HUDEP-2 (cell line): Measurements from ENCODE around the gene SLC6A4.
"Not testable (repeated sequence)": the region's sequence is repeated elsewhere in the genome, so short reads cannot be mapped to it uniquely, and the experiment has no call there.

Source experiments
- DNase-seq, 76 experiments: peaks; one replicate each; lab custom pipeline; 2025; ENCODE audit not compliant: unreplicated experiment in 76 of 76; lab: John Stamatoyannopoulos, UW

SLC6A4 gene

DNA sequence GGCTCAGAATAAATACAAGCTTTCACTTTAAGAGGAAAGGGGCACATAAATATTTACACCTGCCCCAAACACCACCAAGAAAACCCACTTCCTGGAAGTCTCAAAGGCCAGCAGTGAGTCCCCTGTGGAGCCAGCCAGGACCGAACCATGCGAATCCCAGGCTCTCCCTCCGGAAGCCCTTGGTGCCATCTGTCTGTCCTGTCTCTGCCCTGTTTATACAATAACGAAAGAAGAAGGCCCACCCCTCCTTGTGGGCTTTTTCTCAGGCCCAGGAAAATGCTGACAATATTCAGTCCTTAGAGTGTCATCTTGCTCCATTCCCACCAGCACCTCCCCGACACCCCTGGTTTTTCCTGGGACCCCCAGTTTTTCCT, 3.6 kb upstream of the SLC6A4 start:
- no peak for DNase-seq

DNA sequence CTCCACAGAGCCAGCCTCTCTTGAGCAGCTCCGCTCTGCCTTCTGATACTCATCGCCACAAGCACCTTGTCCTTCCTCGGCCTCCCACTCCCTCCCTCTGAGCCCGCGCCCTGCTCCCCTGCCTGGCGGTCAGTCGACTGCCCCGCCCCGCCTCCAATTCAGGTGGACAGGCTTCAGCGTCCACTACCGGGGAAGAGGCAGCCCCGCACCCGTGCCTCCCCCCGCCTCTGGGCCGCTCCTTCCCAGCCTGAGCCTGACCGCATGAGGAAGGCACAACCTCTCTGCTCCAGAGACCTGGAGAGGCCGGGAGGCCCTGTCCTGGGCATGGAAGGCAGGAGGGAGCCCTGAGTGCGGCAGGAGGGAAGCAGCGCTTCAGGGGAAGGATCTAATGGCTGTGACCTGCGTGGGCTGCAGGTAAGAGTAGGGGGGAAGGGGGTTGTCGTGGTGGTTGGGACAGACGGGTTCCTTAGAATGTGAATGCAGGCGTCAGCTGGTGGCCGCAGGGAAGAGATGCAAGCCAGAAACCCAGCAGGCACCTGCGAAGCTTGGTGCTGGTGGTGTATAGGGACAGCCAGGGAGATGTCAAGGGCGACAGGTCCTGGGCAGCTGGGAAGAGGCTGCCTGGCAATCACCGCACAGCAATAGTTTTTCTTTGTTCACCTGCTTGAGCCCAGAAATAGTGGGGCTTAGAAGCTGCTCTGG, 3.0 kb upstream of the SLC6A4 start:
- DNase-seq: no peak

DNA sequence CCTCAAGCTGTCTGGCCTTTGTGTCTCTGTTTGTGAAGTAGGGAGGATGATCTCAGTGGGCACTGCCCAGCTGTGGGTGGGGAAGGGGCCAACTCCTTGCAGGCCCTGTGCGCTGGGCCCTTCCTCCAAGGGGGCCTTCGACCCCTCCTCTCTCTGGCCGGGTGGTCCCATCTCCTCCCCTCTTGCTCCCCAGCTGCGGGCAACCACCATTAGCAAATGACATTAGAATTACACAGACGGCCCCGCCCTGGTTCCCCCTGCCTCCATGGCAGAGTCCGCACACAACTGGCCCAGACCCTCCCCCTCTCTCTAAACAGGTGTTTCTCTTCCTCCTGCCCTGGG, 2.5 kb upstream of the SLC6A4 start:
- DNase-seq: no peak

DNA sequence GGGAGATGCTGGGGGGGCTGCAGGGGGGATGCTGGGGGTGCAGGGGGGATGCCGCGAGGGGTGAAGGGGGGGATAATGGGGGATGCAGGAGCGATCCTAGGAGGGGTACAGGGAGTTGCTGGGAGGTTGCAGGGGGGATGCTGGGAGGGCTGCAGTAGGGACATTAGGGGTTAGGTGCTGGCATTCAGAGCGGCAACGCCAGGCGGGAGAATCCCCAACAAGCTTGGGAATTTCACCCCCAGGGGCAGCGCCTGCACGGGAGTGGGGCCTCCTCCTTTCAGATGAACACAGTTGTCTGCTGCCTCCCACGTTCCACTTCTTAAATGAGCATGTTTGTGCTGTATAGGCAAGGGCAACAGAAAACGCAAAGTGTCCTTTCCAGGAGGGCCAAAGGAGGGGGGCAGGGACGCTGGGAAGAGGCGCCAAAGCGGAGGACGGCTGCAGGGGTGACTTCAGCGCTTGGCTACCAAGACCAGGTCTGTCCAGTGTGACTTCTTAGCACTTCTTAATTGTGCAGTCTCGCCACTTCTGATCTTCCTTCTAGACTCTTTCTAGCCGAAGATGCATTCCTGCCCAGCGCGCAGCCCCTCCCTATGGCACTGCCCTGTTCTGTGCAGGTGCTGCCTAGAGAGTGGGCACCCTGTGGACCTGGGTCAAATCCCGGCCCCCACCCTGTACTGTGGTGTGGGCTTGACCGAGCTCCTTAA, 2.0 kb upstream of the SLC6A4 start:
- no peak for DNase-seq

DNA sequence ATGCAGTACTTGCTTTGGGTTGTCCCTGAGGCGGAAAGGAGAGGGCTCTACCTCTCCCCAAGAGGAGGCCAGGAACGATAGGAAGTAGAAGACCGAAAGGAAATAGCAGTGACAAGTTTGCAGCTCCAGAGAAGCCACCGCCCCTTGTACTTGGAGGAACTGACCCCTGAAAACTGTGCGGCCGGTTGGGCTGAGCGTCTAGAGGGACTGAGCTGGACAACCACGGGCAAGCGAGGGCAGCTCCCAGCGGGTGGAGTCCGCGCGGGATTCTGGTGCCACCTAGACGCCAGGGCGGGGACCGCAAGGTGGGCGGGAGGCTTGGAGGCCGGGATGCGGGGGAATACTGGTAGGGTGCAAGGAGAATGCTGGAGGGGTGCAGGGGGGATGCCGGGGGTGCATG, 1.3 kb upstream of the SLC6A4 start:
- peak in 14 of 76 experiments; percentile 3 to 38 (median 14) for DNase-seq

DNA sequence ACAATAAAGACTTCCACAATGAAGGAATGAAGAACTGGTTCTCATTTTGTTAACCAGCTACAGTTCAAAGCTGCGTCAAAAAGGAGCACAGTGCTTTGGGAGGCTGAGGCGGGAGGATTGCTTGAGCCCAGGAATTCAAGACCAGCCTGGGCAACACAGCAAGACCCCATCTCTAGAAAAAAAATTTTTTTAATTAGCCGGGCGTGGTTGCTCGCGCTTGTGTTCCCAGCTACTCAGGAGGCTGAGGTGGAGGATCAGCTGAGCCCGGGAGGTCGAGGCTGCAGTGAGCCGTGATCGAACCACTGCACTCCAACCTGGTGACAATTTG, 764 bp upstream of the SLC6A4 start:
- DNase-seq: no peak

DNA sequence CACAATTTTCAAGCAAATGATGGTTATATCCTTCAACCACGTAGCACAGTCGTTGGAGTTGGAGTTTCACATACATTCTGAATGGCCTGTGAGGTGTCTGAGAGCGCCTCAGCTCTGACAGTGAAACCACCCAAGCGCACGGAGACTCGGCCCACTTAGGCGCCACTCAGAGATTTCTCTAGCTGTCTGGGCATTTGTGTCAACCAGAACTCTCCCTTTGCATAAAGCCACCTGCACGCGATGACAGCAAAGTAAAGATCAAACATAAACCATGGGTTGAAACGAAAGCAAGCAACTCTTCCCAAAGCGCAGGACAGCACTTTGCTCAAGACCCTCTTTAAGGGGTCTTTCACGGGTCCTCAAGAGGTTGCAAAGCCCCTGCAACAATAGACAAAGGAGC, 533 bp downstream of the SLC6A4 start:
- no peak for DNase-seq

DNA sequence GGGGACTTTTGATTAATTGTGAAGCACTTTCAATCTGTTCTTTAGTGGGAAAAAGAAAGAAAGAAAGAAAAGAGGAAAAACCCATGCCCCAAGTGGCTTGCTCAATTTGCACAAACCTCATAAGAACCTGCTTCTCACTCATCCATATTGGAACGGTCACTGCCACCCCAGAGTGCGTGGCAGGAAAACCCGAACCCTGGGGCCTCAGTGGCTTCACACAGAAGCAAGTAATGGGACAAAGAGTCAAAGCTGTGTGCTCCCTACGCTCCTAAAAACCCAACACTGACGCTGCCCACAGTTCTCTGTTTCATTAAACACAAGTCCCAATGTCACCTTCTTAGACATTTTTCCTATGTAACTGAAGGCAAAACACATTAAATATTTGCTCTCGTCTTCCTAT, 1.2 kb downstream of the SLC6A4 start:
- no peak for DNase-seq

DNA sequence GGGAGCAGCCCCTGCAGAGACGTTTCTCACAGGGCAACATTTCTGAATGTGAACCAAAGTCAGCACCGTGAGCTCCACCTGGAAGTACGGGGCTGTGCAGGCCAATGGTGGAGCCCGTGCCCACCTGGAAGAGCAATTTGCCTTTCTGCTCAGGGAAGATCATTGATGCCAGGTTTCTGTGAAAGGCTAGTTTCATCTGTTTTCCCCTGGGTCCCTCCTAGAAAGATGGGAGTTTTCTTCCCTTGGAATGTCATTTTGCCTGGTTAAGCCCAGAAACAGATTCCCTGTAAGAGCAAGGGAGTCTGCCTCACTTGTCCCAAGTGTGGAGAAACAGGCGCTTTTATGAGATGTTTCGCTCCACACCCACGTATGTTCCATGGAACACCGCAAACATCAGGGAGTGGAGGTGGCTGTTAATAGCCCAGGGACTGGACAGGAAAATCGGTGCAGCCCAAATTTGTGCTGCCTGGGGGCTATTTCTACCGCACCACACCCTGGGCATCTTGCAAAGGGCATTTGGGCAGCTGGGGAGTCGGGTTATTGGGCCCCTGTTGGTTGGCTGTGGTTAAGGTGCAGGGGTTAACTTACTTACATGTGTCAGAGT, 2.6 kb downstream of the SLC6A4 start:
- no peak for DNase-seq

DNA sequence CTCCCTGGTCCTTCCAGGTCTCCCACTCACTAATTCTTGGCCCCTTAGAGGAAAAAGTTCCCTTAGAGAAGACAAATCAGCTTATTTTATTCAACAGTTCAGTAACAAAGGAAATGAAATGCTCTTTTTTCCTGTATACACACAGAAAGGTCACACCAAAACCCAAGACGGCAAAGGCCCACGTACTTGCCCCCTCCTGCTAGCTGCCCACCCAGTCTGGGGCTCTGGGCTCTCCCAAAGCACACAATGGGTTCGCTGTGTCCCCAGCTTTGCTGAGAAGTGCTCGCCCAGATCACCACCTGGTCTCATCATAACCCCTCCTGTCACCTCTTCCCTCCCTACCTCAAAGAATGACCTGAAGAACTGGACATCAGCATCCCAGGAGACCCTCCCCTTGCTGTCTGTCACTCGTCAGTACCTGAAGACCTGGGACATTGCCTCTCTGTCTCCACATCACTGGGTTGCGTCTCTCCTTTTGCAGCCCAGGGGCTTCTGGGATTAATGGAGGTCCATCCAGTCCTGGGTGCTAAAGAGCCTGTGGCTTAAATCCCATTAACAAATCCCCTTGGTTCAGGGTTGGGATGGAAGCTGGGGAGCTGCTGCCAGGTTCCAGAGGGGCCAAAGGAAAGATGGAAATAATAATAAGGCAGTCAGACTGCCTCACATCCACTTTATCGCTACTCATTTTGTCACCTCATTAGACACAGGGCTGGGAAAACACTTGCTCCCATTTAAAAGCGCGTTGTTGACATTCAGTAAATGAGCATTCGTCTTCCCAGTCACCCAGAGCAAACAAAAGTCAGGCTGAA, 3.3 kb downstream of the SLC6A4 start:
- DNase-seq: no peak

DNA sequence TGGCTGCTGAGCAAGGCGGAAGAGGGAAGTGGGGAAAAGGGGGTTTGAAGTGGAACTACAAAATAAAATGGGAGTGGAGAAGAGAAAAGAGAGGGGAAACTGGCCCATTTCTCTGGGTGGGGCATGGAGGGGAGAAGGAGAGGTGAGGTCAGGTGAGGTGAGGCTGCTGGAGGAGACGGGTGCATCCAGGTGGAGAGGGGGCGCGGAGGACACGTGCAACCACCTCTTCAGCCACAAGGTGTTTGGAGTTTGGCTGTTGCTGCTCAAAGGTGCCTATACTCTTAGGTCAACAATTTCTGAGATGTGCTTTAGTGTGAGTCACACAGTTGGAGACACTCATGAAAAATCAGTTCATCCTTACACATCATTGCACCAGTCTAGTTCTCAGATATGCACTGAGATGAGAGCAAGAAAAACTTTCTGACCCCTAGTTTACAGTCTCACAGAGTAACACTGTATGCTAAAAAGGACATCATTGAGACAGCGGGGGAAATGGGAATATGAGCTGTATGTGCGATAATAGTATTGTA, 4.8 kb downstream of the SLC6A4 start:
- no peak for DNase-seq

DNA sequence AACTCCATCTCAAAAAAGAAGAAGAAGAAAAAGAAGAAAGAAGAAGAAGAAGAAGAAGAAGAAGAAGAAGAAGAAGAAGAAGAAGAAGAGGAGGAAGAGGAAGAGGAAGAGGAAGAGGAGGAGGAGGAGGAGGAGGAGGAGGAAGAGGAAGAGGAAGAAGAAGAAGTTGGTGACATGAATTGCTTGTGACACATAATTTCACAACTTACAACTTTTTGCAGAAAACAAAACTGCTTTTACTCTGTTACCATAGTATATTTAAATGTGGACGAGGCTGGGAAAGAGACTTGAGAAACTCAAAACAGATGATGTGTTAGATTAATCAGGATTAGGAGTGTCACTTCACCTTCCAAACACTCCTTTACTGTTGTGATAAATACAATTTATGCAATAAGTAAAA, 5.5 kb downstream of the SLC6A4 start:
- DNase-seq: not testable (repeated sequence)

DNA sequence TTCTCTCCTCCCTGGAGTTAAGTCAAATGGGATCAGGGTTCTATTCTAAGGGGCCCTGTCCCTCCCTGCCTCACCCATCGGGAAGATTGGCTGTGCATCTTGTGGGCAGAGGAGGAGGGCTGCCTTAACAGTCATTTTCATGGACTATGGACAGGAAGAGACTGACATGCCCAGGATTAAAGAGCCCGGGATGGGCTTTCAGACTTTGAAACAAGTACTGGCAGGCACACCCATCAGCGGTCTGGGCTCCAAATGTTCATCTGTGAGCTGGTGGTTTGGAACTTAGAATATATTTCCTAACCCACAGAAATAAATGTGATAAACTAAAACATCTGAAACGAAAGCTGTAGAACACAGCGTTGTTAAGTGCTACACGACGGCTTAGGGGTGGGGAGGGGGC, 6.5 kb downstream of the SLC6A4 start:
- no peak for DNase-seq

DNA sequence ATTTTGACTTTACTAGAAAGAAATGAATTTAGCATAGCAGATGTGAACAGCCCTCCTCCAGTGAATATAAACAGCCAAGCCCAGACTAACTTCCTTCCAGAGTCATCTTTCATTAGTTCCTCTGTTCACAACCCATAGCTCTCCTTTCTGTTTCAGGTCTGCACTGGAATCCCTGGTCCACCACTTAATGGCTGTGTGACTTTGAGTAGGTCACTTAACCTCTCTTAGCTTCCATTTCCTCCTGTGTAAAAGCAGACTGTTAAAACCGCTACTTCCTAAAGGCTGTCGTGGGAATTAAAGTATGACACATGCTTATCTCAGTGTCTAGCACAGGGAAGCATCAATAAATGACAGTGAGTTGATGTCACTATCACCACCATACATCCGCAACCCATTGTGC, 7.5 kb downstream of the SLC6A4 start:
- no peak for DNase-seq

DNA sequence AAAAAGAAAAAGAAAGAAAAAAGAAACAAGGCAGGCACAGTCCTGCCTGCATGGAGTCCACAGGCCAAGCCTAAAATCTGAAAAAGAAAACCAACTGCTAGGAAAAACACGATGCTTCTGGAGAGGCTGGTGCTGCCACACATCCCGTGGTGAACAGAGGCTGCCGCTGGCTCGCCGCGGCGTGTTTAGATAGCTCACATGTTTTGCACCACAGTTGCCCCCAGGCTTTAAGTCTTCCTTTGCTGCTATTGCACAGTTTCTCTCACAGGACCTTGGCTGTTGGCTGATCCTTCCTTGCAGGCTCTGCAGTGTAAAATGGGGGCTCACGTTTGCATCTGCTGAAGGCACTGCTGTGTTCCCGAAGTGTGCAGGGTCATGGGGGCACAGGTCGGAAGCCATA, 8.6 kb downstream of the SLC6A4 start:
- DNase-seq: no peak

DNA sequence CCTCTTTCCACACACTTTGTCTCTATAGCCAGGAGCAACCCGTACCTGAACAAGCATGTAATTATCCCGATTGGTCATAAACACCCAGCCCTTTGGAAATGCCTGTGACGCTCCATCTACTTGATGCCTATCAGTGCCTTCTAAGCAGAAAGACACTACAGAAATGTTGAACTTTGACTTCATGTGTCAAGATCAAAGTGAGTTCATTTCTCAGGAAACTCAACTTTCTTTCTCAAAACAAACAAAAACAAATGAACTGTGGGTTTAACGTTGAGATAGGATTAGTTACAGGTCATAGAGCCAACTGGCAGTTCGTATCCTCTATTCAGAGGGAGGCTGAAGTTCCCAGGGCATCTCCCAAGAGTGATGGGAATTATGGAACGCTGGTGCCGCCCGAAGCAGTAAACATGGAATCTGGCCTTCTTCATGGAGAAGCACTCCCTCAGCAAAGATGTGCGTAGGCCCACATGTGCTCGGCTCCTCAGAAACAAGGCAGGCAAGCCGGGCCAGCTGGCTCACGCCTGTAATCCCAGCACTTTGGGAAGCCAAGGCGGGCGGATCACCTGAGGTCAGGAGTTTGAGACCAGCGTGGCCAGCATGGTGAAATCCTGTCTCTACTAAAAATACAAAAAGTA, 9.5 kb downstream of the SLC6A4 start:
- DNase-seq: no peak

DNA sequence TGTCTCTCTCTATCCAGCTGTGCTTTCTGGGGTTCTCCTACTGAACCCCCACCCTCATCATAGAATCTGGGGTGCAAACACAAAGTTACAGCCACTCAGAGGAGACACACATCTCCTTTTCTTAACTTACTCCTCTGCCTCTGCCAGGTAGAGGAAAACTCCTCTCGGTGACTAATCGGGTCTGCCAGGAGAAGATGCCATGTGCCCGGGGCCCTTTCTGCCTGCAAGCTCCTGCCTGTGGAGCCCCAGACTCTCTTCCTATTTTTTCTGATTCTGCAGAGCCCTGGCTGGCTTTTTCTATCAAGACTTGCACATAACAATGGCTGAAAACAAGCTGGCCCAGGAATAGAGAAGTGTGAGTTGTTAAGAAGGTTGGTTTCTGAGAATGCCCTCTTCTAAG, 10.4 kb downstream of the SLC6A4 start:
- DNase-seq: no peak

DNA sequence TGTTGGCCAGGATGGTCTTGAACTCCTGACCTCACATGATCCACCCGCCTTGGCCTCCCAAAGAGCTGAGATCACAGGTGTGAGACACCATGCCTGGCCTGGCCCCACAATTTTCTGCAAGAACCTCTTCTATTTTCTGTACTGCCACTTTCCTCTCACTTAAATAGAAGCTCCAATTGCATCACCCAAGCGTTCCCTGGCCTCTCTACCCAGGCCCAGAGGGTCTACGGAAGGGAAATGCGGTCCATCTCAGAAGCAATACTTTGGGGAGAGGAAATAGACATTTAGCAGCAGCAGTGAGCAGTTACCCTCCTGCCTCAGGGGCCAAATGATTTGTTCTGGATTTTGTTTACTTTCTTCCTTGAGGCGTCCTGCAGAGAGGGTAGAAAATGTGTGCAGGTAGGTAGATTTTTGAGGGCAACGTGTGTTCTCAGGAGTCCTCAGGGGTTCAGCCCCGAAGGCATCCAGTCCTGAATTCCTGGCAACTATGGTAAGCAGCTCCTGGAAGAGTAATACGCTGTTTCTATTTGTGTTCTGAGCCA, 11.0 kb downstream of the SLC6A4 start:
- no peak for DNase-seq

DNA sequence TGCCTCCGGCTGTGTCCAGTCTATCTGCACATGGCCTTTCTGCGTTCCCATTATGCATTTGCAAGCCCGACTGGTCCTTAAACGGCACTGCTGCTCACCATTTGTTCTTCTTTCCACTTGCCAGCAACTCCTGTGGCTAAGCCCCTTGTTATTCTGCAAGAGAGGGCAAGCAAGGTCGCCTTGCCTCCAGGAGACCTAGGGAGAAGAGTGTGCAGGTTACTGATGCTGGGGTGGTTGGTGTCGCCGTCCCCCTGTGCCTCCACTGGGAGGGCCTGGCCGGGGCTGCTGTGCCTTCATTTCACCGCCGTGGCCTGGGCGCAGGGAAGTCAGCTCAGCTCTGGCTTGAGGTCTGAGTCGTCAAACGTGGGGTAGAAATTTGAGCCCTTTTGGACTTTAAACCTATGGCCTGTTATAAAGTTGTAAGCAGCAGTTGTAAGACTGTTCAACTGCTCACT, 12.7 kb downstream of the SLC6A4 start:
- no peak for DNase-seq

DNA sequence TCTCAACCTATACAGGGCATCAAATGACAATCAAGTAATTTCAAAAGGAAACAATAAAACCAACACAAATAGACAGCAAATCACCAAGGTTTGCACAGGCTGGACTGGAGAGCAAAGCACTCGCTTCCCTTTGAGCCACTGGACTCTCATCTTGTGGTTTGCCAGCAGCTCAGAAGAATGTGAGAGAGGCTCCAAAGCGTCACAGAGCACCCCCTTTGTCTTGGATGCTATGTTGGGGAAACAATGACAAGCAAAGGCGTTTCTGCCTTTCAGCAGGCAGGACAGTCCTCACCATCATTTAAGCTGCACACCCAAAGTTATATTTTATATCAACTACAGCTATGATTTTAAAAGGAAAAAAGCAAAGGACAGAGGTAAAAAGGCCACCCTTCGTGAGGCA, 13.2 kb downstream of the SLC6A4 start:
- DNase-seq: no peak

DNA sequence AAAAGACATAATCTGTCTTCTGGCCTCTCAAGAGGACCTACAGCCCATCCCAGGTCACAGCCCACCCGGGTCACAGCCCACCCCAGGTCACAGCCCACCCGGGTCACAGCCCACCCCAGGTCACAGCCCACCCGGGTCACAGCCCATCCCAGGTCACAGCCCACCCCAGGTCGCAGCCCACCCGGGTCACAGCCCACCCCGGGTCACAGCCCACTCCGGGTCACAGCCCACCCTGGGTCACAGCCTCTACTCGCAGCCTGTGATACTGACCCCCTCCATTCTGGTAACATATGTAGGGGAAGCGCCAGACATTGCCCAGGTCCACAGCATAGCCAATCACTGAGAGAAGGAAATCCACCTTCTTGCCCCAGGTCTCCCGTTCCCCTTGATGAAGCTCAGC, 14.2 kb downstream of the SLC6A4 start:
- DNase-seq: no peak
